ENCODE data around the gene STON2. TPM values are rescaled to one million over a fixed set of nuclear protein-coding genes. Genes with fewer than 3 reads are reported as not detected.

STON2 gene
- total RNA-seq, 1 donor from 2014 or later, result 30.8 TPM

- Histone ChIP-seq H3K9ac (ENCODE audit: low read depth in 1 of 3, low read length in 3 of 3) (no peak overlapping the region), H3K27me3 (ENCODE audit: control insufficient read depth in 3 of 3, insufficient read depth in 3 of 3, low read length in 3 of 3) (no peaks in the 10 kb centered on the region), H3K36me3 (ENCODE audit: control insufficient read depth in 3 of 3, insufficient read depth in 3 of 3, low read length in 3 of 3) (no peaks in the 10 kb centered on the region), H3K9me3 (ENCODE audit: control insufficient read depth in 3 of 3, low read length in 3 of 3) (no peaks in the 10 kb centered on the region), H3K4me3 (ENCODE audit: low read length in 3 of 3) (no peak overlapping the region), H3K27ac (ENCODE audit: low read depth, low read length) (no peak overlapping the region), H3K4me1 (ENCODE audit: control insufficient read depth in 3 of 3, insufficient read depth in 3 of 3, low read length in 3 of 3) (peaks cover 6 to 15% (median 8%) of the 10 kb centered on the region in 3 donors)
These were observed 55.5 kb downstream of the STON2 start for GRCh38 chr14:81344481-81345160.

- Histone ChIP-seq H3K27ac (ENCODE audit: low read depth, low read length) (no peak overlapping the region), H3K9me3 (ENCODE audit: control insufficient read depth in 3 of 3, low read length in 3 of 3) (no peaks in the 10 kb centered on the region), H3K36me3 (ENCODE audit: control insufficient read depth in 3 of 3, insufficient read depth in 3 of 3, low read length in 3 of 3) (no peaks in the 10 kb centered on the region)
These were observed 56.4 kb downstream of the STON2 start for GRCh38 chr14:81343701-81344100.

GRCh38 chr14:81342850-81343580, 57.1 kb downstream of the STON2 start:
- Histone ChIP-seq H3K36me3 (ENCODE audit: control insufficient read depth in 3 of 3, insufficient read depth in 3 of 3, low read length in 3 of 3) (no peaks in the 10 kb centered on the region), H3K4me3 (ENCODE audit: low read length in 3 of 3) (peak overlapping the region in 1 of 3 donors; percentile 24), H3K27ac (ENCODE audit: low read depth, low read length) (peak overlapping the region; percentile 49), H3K9ac (ENCODE audit: low read depth in 1 of 3, low read length in 3 of 3) (no peak overlapping the region), H3K9me3 (ENCODE audit: control insufficient read depth in 3 of 3, low read length in 3 of 3) (no peaks in the 10 kb centered on the region), H3K4me1 (ENCODE audit: control insufficient read depth in 3 of 3, insufficient read depth in 3 of 3, low read length in 3 of 3) (peaks cover 6 to 15% (median 8%) of the 10 kb centered on the region in 3 donors), H3K27me3 (ENCODE audit: control insufficient read depth in 3 of 3, insufficient read depth in 3 of 3, low read length in 3 of 3) (no peaks in the 10 kb centered on the region)

More at GRCh38 chr14:81343701-81344100, 56.4 kb downstream of the STON2 start:
- H3K9ac ChIP-seq (ENCODE audit: low read depth in 1 of 3, low read length in 3 of 3), result no peak overlapping the region
- H3K27me3 ChIP-seq (ENCODE audit: control insufficient read depth in 3 of 3, insufficient read depth in 3 of 3, low read length in 3 of 3), result no peaks in the 10 kb centered on the region
- peak overlapping the region in 1 of 3 donors; percentile 24 for H3K4me3 ChIP-seq (ENCODE audit: low read length in 3 of 3)
- peaks cover 6 to 15% (median 8%) of the 10 kb centered on the region in 3 donors for H3K4me1 ChIP-seq (ENCODE audit: control insufficient read depth in 3 of 3, insufficient read depth in 3 of 3, low read length in 3 of 3)

GRCh38 chr14:81341781-81342180, 58.3 kb downstream of the STON2 start:
- H3K27ac ChIP-seq (ENCODE audit: low read depth, low read length), result no peak overlapping the region
- no peaks in the 10 kb centered on the region for H3K27me3 ChIP-seq (ENCODE audit: control insufficient read depth in 3 of 3, insufficient read depth in 3 of 3, low read length in 3 of 3)
- no peak overlapping the region for H3K4me3 ChIP-seq (ENCODE audit: low read length in 3 of 3)
- H3K36me3 ChIP-seq (ENCODE audit: control insufficient read depth in 3 of 3, insufficient read depth in 3 of 3, low read length in 3 of 3), result no peaks in the 10 kb centered on the region
- peaks cover 6 to 15% (median 8%) of the 10 kb centered on the region in 3 donors for H3K4me1 ChIP-seq (ENCODE audit: control insufficient read depth in 3 of 3, insufficient read depth in 3 of 3, low read length in 3 of 3)
- H3K9ac ChIP-seq (ENCODE audit: low read depth in 1 of 3, low read length in 3 of 3), result no peak overlapping the region
- H3K9me3 ChIP-seq (ENCODE audit: control insufficient read depth in 3 of 3, low read length in 3 of 3), result no peaks in the 10 kb centered on the region

GRCh38 chr14:81341370-81341769, 58.8 kb downstream of the STON2 start:
- H3K9ac ChIP-seq (ENCODE audit: low read depth in 1 of 3, low read length in 3 of 3), result no peak overlapping the region
- no peak overlapping the region for H3K27ac ChIP-seq (ENCODE audit: low read depth, low read length)
- no peak overlapping the region for H3K4me3 ChIP-seq (ENCODE audit: low read length in 3 of 3)
- peaks cover 6 to 15% (median 8%) of the 10 kb centered on the region in 3 donors for H3K4me1 ChIP-seq (ENCODE audit: control insufficient read depth in 3 of 3, insufficient read depth in 3 of 3, low read length in 3 of 3)
- no peaks in the 10 kb centered on the region for H3K9me3 ChIP-seq (ENCODE audit: control insufficient read depth in 3 of 3, low read length in 3 of 3)
- H3K27me3 ChIP-seq (ENCODE audit: control insufficient read depth in 3 of 3, insufficient read depth in 3 of 3, low read length in 3 of 3), result no peaks in the 10 kb centered on the region
- no peaks in the 10 kb centered on the region for H3K36me3 ChIP-seq (ENCODE audit: control insufficient read depth in 3 of 3, insufficient read depth in 3 of 3, low read length in 3 of 3)

- Histone ChIP-seq H3K27ac (ENCODE audit: low read depth, low read length) (no peak overlapping the region), H3K36me3 (ENCODE audit: control insufficient read depth in 3 of 3, insufficient read depth in 3 of 3, low read length in 3 of 3) (no peaks in the 10 kb centered on the region), H3K9me3 (ENCODE audit: control insufficient read depth in 3 of 3, low read length in 3 of 3) (no peaks in the 10 kb centered on the region), H3K4me3 (ENCODE audit: low read length in 3 of 3) (no peak overlapping the region), H3K4me1 (ENCODE audit: control insufficient read depth in 3 of 3, insufficient read depth in 3 of 3, low read length in 3 of 3) (peaks cover 6 to 15% (median 8%) of the 10 kb centered on the region in 3 donors), H3K9ac (ENCODE audit: low read depth in 1 of 3, low read length in 3 of 3) (no peak overlapping the region), H3K27me3 (ENCODE audit: control insufficient read depth in 3 of 3, insufficient read depth in 3 of 3, low read length in 3 of 3) (no peaks in the 10 kb centered on the region)
These were observed 59.9 kb downstream of the STON2 start for GRCh38 chr14:81340201-81340600.

- Histone ChIP-seq H3K36me3 (ENCODE audit: control insufficient read depth in 3 of 3, insufficient read depth in 3 of 3, low read length in 3 of 3) (no peaks in the 10 kb centered on the region), H3K4me1 (ENCODE audit: control insufficient read depth in 3 of 3, insufficient read depth in 3 of 3, low read length in 3 of 3) (peaks cover 0 to 2% (median 0%) of the 10 kb centered on the region in 3 donors), H3K9ac (ENCODE audit: low read depth in 1 of 3, low read length in 3 of 3) (no peak overlapping the region), H3K4me3 (ENCODE audit: low read length in 3 of 3) (no peak overlapping the region), H3K27ac (ENCODE audit: low read depth, low read length) (no peak overlapping the region), H3K27me3 (ENCODE audit: control insufficient read depth in 3 of 3, insufficient read depth in 3 of 3, low read length in 3 of 3) (no peaks in the 10 kb centered on the region), H3K9me3 (ENCODE audit: control insufficient read depth in 3 of 3, low read length in 3 of 3) (no peaks in the 10 kb centered on the region)
These were observed 63.1 kb downstream of the STON2 start for GRCh38 chr14:81337073-81337472.

- Histone ChIP-seq H3K4me3 (ENCODE audit: low read length in 3 of 3) (no peak overlapping the region), H3K27me3 (ENCODE audit: control insufficient read depth in 3 of 3, insufficient read depth in 3 of 3, low read length in 3 of 3) (no peaks in the 10 kb centered on the region), H3K9me3 (ENCODE audit: control insufficient read depth in 3 of 3, low read length in 3 of 3) (no peaks in the 10 kb centered on the region), H3K36me3 (ENCODE audit: control insufficient read depth in 3 of 3, insufficient read depth in 3 of 3, low read length in 3 of 3) (no peaks in the 10 kb centered on the region), H3K9ac (ENCODE audit: low read depth in 1 of 3, low read length in 3 of 3) (no peak overlapping the region), H3K4me1 (ENCODE audit: control insufficient read depth in 3 of 3, insufficient read depth in 3 of 3, low read length in 3 of 3) (peaks cover 0 to 4% (median 2%) of the 10 kb centered on the region in 3 donors), H3K27ac (ENCODE audit: low read depth, low read length) (no peak overlapping the region)
These were observed 64.1 kb downstream of the STON2 start for GRCh38 chr14:81336009-81336408.

GRCh38 chr14:81332725-81333124, 67.4 kb downstream of the STON2 start:
- Histone ChIP-seq H3K9me3 (ENCODE audit: control insufficient read depth in 3 of 3, low read length in 3 of 3) (no peaks in the 10 kb centered on the region), H3K27ac (ENCODE audit: low read depth, low read length) (no peak overlapping the region), H3K4me3 (ENCODE audit: low read length in 3 of 3) (no peak overlapping the region), H3K4me1 (ENCODE audit: control insufficient read depth in 3 of 3, insufficient read depth in 3 of 3, low read length in 3 of 3) (peaks cover 0 to 4% (median 2%) of the 10 kb centered on the region in 3 donors), H3K27me3 (ENCODE audit: control insufficient read depth in 3 of 3, insufficient read depth in 3 of 3, low read length in 3 of 3) (no peaks in the 10 kb centered on the region), H3K9ac (ENCODE audit: low read depth in 1 of 3, low read length in 3 of 3) (no peak overlapping the region), H3K36me3 (ENCODE audit: control insufficient read depth in 3 of 3, insufficient read depth in 3 of 3, low read length in 3 of 3) (no peaks in the 10 kb centered on the region)
